OCI-M2 (cell line): ENCODE data around the gene FAM186B.

ENCODE experiments used
- DNase-seq: peaks from one replicate; lab custom pipeline; 2025; ENCODE audit not compliant: unreplicated experiment; lab: John Stamatoyannopoulos, UW

FAM186B gene

GRCh38 chr12:49540229-49541139, 65.0 kb downstream of the FAM186B start:
- no peak for DNase-seq

- DNase-seq: no peak
Measured at GRCh38 chr12:49539406-49540228, 65.8 kb downstream of the FAM186B start.

GRCh38 chr12:49538510-49539403, 66.7 kb downstream of the FAM186B start, which contains the start of gene KCNH3:
Gene KCNH3 (plus strand): TSS chr12:49539030. CDS start chr12:49539417, 387 bp downstream.
- no peak for DNase-seq

GRCh38 chr12:49537752-49538509, 67.5 kb downstream of the FAM186B start:
- no peak for DNase-seq
